GM18868 (cell line): ENCODE data around the gene PTGS2.

Source experiments
- ATAC-seq: cut with Tn5 transposase; IDR thresholded peaks from one replicate; pipeline ENCODE4 v1.9.1; 2021; ENCODE audit warnings: mild to moderate bottlenecking, moderate library complexity; ENCODE audit not compliant: unreplicated experiment

PTGS2 gene

DNA sequence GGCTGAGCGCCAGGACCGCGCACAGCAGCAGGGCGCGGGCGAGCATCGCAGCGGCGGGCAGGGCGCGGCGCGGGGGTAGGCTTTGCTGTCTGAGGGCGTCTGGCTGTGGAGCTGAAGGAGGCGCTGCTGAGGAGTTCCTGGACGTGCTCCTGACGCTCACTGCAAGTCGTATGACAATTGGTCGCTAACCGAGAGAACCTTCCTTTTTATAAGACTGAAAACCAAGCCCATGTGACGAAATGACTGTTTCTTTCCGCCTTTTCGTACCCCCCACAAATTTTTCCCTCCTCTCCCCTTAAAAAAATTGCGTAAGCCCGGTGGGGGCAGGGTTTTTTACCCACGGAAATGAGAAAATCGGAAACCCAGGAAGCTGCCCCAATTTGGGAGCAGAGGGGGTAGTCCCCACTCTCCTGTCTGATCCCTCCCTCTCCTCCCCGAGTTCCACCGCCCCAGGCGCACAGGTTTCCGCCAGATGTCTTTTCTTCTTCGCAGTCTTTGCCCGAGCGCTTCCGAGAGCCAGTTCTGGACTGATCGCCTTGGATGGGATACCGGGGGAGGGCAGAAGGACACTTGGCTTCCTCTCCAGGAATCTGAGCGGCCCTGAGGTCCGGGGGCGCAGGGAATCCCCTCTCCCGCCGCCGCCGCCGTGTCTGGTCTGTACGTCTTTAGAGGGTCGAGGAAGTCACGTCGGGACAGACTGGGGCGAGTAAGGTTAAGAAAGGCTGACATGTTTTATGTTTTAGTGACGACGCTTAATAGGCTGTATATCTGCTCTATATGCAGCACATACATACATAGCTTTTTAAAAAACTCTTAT, at the start of gene PTGS2:
PTGS2 (minus strand) TSS at position 179 of the 817 bp plus-strand sequence; CDS start at position 46, 133 bp downstream.
- peak; percentile 98 for ATAC-seq

DNA sequence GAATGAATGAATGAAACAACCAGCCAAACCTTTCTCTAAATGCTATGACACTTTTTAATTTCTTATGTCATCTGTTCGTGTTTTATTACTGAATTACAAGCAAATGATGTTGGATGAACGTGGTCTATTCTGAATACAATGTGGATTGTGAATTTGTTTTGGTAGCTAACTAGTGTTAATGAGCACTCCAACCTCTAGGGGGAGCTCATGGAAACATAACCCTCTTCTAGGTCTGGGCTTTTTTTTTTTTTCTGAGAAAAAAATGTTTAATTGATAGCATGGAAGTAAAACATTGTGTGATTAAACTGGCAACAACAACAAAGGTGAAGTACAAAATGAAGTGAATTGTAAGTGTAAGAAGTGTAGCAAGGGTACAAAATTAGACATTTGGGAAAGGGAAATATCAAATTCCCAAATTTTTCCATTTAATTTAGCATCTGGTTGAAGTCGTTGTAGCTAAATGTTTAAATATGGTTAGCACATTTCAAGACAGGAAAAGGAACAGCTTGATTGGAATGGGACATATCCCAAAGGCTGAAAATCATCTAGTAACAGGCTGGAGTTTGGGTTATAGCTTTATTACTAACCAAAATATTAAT, 42.6 kb upstream of the PTGS2 start:
- peak; percentile 83 for ATAC-seq

DNA sequence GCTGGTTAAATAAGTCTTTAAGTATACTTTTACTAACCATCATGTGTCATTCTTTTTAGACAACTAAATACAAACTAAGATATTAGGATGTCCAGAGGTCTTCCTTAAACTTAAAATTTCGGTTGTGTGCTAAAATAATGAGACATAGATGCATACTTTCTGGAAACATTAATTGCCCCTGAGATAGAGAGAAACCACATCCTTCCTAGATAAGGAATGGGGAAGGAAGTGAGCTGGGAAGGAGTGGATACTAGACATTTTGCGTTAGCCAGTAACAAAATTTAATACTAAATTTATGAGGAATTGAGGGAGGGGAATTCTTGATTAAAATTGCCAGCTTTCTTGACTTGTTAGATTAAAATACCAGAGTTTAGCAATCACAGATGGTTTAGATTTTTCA, 37.1 kb upstream of the PTGS2 start:
- no peak for ATAC-seq

DNA sequence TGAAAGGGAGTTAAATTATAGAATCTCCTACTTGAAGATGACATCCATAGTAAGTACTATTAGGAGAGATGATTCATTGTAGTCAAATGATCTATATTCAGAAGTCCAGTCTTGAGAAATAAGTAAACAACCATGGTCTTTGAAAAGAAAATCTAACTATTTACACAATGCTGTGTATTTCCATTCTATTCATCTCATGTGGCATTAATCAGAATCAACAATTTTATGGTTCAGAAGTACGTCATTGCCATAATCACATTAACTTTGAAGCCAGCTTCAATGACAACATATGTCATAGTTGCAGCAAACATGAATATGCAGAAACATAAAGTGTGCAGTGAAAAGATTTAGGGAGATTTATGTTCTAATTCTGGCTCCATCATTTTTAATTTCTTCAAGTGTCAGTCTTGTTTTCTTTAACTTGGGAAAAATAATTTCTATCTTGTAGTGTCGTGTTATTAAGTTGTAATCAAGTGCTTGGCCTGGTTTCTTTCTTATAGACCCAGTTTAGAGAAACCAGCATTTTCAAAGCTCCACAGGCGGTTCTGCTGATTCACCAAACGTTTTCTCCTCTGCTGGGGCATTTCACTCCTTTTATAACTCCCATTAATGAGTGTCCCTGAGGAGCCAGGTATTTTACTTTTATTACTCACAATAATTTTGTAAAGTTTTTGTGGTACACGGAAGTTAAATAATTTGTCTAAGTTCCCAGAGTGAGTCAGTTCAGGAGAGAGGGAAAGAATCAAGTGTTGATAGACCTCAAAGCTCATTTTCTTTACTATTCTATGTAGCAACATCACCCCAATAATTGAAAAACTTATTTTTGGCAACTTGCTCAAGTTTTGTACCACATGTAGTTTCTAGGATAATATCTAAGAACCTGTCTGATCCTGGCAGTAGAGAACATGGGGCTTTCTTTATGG, 35.9 kb upstream of the PTGS2 start:
- no peak for ATAC-seq

DNA sequence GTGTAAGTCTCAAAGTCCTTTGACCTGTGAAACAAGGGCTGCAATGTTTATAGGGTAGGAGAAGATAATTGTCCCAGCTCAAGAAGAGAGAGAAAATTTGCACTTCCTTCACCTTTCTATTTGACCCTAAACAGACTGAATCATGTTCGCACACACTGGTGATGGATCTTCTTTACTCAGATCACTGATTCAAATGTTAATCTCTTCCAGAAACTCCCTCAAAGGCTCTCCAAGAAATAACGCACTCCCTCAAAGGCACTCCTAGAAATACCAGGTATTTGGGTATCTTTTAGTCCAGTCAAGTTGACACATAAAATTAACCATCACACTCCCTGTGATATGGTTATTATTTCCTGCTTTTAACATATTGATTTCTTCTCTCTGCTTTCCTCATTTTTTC, 30.5 kb upstream of the PTGS2 start:
- no peak for ATAC-seq

DNA sequence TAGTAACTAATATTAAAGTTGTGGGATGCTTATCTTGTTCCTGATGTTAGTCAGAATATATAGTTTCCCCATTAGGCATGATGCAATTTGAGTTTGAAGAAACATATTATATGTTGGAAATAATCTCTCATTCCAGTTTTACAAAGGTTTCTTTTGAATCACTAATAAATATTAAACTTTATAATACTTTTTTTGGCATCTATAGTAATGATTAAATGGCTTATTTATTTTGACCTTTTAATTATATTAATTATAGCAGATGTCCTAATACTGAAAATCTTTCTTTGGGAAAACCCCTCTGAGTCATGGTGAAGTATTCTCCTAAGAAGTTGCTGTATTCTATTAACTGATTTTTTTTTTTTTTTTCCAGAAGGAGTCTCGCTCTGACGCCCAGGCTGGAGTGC, 28.5 kb upstream of the PTGS2 start:
- no peak for ATAC-seq

DNA sequence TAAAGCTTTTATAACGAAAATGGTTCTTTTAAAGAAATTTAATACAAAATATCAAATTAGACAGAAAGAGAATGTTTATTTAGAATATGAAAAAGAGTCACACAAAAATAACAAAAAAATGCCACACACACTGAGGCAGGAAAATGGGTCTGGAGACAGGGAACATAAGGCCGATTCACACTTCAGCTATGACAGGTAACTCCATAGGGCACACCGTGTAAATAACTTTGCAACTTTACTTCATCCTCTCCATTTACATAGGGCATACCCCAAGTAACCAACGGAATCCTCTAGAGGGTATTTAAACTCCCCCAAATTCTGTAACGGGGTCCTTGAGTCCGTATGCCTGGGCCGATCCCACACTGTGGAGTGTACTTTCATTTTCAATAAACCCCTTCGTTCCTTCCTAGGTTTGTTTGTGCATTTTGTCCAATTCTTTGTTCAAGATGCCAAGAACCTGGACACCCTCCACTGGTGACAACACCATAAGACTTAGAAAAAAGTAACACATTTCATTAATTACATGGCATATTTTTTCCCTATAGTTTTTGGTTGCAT, 23.1 kb upstream of the PTGS2 start:
- ATAC-seq: no peak

DNA sequence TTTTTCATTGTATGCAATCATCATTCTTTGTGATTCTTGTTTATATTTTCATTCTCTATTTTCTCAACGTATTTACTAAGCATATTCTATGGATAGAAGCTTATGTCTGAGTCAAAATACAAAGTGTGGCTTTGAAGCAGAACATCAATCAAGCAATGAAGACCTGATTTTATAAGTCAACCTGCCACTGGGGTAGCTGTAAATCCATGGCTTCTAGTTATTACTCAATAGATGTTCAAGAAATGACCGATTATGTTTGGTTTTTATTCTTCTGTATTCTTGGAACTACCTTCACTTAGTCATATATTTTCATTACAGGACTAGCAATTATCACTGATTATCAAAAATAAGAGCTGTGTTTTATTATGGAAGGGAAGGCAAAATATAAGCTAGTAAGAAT, 20.5 kb upstream of the PTGS2 start:
- ATAC-seq: no peak

DNA sequence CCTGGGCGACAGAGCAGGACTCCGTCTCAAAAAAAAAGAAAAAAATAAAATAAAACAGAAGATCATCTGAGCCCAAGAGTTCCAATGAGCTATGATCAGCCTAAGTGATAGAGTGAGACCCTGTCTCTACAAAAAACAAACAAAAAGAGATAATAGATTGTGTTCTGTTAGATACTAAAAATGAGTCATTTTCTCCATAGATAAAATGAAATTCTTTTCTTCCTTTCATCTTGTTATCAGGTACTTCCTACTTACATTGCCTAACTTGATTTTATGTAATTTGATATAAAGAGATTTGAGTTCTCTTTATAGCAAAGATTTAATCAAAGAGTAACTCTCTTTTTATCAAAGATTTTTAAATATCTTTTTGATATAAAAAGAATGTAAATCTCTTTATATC, 19.3 kb upstream of the PTGS2 start:
- ATAC-seq: no peak

DNA sequence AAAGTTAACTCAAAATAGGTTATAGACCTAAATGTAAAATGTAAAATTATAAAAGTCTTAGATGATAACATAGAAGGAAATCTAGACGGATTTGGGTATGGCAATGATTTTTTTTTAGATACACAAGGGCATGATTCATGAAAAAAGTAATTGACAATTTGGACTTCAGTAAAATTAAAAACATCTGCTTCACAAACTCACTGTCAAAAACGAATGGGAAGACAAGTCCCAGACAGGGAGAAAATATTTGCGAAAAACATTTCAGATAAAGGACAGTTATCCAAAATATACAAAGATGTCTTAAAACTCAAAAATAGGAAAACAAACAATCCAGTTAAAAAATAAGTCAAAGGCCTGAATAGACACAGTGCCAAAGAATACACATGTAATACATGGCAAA, 9.7 kb upstream of the PTGS2 start:
- ATAC-seq: no peak

DNA sequence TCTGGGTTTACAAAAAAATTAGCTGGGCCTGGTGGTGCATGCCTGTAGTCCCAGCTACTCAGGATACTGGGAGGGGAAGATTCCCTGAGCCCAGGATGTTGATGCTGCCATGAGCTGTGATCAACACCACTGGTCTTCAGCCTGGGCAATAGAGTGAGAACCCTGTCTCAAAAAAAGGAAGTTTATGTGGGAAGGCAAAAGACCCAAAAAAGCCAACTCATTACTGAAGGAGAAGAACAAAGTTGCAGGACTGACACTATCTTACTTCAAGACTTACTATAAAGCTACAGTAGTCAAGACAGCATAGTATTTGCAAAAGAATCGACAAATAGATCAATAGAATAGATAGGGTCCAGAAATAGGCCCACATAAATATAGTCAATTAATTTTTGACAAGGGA, 9.2 kb upstream of the PTGS2 start:
- no peak for ATAC-seq

DNA sequence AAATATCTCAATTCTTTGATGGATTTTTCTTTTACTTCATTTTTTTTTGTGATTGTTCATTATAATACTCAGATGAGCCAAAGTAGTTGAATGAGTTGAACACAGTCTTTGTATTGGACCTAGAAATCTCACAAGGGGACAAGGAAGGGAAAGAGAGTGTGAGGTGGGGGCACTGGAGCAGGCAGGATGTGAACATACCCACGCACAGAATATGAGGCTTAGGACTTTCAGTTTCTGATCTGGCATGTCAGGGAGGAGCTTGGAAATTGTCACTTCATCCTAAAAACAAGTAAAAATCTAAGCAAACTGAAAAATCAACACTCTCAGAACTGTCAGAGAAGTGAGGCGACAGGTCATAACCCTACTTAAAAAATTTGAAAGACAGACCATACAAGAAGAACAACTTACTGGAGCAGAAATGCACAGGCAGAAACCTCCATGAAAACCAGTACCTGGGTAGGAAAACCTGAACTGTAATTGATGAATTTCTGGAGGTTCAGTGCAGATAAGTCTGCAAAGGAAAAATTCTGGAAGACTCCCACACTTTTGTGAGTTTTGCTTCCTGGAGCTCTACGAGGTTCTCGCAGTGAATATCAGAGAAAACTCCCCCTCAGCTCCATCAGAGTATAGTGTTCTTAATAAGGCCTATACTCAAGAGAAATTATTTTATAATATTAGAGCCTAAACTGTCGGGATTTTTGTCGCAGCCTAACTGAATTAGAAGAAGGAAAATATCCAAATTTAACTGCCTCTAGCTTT, 3.6 kb upstream of the PTGS2 start:
- ATAC-seq: no peak

DNA sequence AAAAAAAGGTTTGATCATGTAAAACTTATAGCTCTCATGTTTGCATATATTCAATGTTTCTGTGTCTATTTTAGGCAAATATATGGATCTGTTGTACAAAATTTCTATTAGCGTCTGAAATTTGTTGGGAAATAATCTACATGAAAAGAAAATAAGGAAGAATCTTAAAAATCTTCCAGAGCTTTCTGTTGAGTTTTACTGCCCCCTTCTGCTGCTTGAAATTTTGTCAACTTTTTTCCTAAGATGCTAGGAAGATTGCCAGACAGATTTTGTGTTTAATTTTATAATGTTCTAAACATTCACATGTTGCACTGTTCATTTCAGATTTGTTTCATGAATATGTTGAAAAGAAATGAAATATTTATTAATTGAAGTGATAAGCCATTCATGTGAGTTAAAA, 2.5 kb upstream of the PTGS2 start:
- ATAC-seq: no peak

DNA sequence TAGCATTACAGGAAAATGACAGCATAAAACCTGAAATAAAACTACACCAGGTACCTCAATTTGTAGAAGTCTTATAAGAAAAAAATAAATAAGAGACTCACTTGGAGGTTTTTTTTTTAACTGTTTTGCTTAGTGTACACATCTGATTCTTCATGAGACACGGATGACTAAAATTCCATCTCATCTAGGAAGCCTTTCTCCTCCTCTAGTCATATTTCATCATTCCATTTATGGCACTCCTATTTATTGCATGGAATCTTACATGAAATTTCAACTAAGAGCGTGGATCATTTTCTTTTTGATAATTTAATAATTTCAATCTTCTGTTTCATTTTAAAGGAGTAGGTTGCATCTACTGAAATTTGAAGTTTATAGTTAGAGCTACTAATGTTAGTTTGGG, 1.6 kb upstream of the PTGS2 start:
- no peak for ATAC-seq

DNA sequence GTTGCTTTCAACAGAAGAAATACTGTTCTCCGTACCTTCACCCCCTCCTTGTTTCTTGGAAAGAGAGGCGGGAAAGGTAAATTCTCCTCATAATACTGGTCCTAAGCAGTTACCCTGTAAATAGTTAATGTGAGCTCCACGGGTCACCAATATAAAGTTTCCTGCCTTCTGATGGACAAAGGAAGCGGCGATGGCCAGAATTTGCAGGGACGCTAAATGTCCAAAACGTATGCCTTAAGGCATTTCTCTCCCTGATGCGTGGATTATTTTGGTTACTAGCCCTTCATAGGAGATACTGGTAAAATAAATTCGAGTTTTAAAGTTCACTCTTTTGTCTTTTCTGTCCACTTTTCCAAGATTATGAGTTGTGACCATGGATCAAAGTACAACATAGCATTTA, 898 bp upstream of the PTGS2 start:
- no peak for ATAC-seq

DNA sequence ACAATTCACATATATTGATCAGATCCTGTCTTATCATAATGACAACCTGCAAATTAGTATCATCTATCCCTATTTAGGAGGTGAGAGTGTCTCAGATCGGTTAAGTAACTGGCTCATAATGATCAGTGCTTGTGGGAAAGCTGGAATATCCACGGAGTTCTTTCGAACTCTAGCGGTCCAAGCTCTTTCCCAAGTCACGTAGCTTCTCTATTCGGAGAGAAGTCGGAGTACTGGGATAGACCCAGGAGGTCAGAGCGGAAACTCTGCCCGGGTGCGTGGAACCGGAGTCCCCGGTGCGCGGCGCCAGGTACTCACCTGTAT, 339 bp downstream of the PTGS2 start:
- ATAC-seq: no peak

DNA sequence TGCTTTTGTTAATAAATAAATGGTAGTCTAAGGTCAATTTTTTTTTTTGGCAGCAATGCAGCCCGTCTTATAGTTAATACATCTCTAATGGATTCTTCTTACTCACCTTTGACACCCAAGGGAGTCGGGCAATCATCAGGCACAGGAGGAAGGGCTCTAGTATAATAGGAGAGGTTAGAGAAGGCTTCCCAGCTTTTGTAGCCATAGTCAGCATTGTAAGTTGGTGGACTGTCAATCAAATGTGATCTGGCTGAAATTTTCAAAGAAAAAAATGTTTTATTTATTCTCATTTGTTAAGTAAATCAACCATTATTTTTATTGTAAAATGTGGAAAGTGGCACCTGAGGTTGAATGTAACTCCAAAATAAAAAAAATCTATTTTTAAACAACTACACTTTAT, 2.1 kb downstream of the PTGS2 start:
- ATAC-seq: no peak

DNA sequence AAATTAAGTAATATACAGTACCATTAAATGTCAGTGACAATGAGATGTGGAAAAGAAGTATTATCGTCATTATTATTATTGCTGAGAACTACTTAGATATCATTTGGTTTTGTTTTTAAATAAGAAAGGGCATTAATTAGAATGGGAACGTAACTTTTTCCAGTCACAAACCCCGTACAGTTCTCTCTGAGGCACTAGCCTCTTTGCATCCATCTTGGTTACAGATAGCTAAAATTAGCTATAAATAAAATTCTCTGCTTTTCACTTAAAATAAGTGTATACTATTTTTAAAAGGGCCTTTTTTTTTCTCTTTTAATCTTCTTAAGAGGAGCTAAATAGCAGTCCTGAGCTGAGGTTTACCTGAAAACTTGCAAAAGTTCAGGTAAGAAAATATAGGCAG, 7.6 kb downstream of the PTGS2 start:
- ATAC-seq: no peak

DNA sequence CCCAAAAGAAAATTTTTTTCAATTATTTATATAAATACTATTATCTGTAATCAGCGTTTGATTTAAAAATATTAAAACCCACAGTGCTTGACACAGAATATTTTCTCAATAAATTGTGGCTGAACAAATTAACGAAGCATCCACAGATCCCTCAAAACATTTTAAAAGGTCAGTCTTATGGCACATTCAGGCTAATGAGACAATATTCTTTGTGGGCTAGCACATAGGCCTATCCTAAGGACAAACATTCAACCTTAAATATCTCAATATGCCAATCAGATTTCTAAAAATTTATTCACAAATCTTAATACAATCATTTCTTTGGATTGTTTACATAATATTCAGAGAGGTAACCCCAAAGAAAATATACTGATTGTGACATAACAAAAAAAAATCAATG, 8.1 kb downstream of the PTGS2 start:
- no peak for ATAC-seq

DNA sequence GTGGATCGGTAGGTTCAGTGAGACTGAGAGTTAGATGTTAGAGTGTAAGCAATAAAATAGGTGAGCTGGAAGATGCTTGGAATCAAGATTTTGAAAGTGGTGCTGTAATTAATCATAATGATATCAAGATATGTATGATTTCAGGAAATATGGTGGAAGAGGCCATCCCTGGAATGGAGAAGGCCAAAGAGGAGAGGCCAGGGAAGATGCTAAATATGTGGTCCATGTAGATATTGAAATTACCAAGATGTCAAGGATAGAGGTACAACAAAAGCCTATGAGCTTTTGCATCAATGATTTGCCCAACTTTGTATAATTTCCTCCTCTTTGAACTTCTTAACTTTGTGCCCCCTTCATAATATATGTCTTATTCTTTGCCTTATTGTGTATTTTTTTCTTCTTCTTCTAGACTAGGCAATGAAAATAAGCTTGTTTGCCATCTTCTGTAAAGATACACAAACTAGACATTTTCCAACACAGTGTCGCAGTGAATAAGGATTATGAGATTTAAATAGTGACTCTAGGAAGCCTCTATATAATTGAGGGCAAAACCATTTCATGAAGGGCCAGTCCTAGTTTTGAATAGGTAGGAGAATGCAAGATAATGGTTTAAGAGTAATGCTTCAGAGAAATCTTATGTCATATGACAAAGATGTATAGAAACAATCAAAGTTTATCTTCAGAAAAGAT, 8.9 kb downstream of the PTGS2 start:
- ATAC-seq: no peak
